H9 (cell line): Measurements from ENCODE around the gene CCDC178. TPM values are rescaled to one million over a fixed set of nuclear protein-coding genes. Genes with fewer than 3 reads are reported as not detected.

ENCODE experiments used
- DNase-seq: peaks from one replicate; pipeline ENCODE4 v3.0.0-alpha.2; 2017
- H2AFZ ChIP-seq: one replicate; pipeline ENCODE4 v1.6.1; 2013; ENCODE audit warnings: mild to moderate bottlenecking, low read length, control low read depth, moderate library complexity
- H2AK5ac ChIP-seq: 2 replicates; pipeline ENCODE4 v1.6.1; 2013; ENCODE audit warnings: low read length, control low read depth, mixed read lengths; ENCODE audit not compliant: insufficient read length
- H2BK120ac ChIP-seq: one replicate; pipeline ENCODE4 v1.6.1; 2013; ENCODE audit warnings: low read depth, mild to moderate bottlenecking, low read length, control low read depth, inconsistent platforms; ENCODE audit not compliant: poor library complexity, severe bottlenecking
- H2BK12ac ChIP-seq: 2 replicates; pipeline ENCODE4 v1.6.1; 2013; ENCODE audit warnings: low read length, control low read depth, mixed read lengths, low read depth; ENCODE audit not compliant: insufficient read length
- H2BK15ac ChIP-seq: 2 replicates; pipeline ENCODE4 v1.6.1; 2013; ENCODE audit warnings: low read depth, low read length, control low read depth
- H2BK20ac ChIP-seq: one replicate; pipeline ENCODE4 v1.6.1; 2013; ENCODE audit warnings: low read depth, mild to moderate bottlenecking, low read length, control low read depth, inconsistent platforms; ENCODE audit not compliant: poor library complexity, severe bottlenecking
- H2BK5ac ChIP-seq: 2 replicates; pipeline ENCODE4 v1.6.1; 2013; ENCODE audit warnings: low read length, control low read depth, mixed read lengths; ENCODE audit not compliant: insufficient read length
- H3K14ac ChIP-seq: 2 replicates; pipeline ENCODE4 v1.6.1; 2013; ENCODE audit warnings: low read length, control low read depth; ENCODE audit not compliant: insufficient read depth
- H3K18ac ChIP-seq: 2 replicates; pipeline ENCODE4 v1.6.1; 2013; ENCODE audit warnings: low read depth, mild to moderate bottlenecking, mixed read lengths, low read length, control low read depth; ENCODE audit not compliant: insufficient read length
- H3K23ac ChIP-seq: 2 replicates; pipeline ENCODE4 v1.6.1; 2013; ENCODE audit warnings: low read length, control low read depth, mixed read lengths, low read depth; ENCODE audit not compliant: insufficient read length
- H3K23me2 ChIP-seq: 2 replicates; pipeline ENCODE4 v1.6.1; 2013; ENCODE audit warnings: low read depth, mild to moderate bottlenecking, mixed read lengths, low read length, control low read depth; ENCODE audit not compliant: insufficient read length, poor library complexity, severe bottlenecking
- H3K27ac ChIP-seq: 2 replicates; pipeline ENCODE4 v1.5.1; 2013; ENCODE audit warnings: low read length, control low read depth, mixed read lengths, low read depth; ENCODE audit not compliant: insufficient read length
- H3K27me3 ChIP-seq: 2 replicates; pipeline ENCODE4 v1.6.1; 2013; ENCODE audit warnings: low read length, control low read depth, inconsistent platforms; ENCODE audit not compliant: insufficient read depth
- H3K4ac ChIP-seq: 2 replicates; pipeline ENCODE4 v1.6.1; 2013; ENCODE audit warnings: low read depth, mild to moderate bottlenecking, control low read depth, inconsistent platforms, low read length, moderate library complexity
- H3K4me1 ChIP-seq: 2 replicates; pipeline ENCODE4 v1.6.1; 2013; ENCODE audit warnings: low read length, control low read depth, inconsistent platforms; ENCODE audit not compliant: insufficient read depth
- H3K4me2 ChIP-seq: 2 replicates; pipeline ENCODE4 v1.6.1; 2013; ENCODE audit warnings: low read length, control low read depth, mixed read lengths; ENCODE audit not compliant: insufficient read length, insufficient read depth
- H3K56ac ChIP-seq: 2 replicates; pipeline ENCODE4 v1.6.1; 2013; ENCODE audit warnings: low read depth, mild to moderate bottlenecking, mixed read lengths, low read length, control low read depth; ENCODE audit not compliant: insufficient read length
- H3K79me1 ChIP-seq: 2 replicates; pipeline ENCODE4 v1.6.1; 2013; ENCODE audit warnings: low read depth, mild to moderate bottlenecking, moderate library complexity, low read length, control low read depth, inconsistent platforms; ENCODE audit not compliant: insufficient read depth, poor library complexity, severe bottlenecking
- H3K79me2 ChIP-seq: 2 replicates; pipeline ENCODE4 v1.6.1; 2013; ENCODE audit warnings: low read length, control low read depth, inconsistent platforms; ENCODE audit not compliant: insufficient read depth
- H3K9ac ChIP-seq: 2 replicates; pipeline ENCODE4 v1.6.1; 2013; ENCODE audit warnings: low read length, control low read depth, mixed read lengths; ENCODE audit not compliant: insufficient read length; ENCODE audit errors: extremely low read depth
- H3K9me3 ChIP-seq: one replicate; pipeline ENCODE4 v1.6.1; 2013; ENCODE audit warnings: low read depth, low read length, inconsistent platforms; ENCODE audit not compliant: control insufficient read depth
- H3T11ph ChIP-seq: one replicate; pipeline ENCODE4 v1.6.1; 2013; ENCODE audit warnings: mild to moderate bottlenecking, low read length, control low read depth, inconsistent platforms
- H4K20me1 ChIP-seq: one replicate; pipeline ENCODE4 v1.6.1; 2013; ENCODE audit not compliant: control insufficient read depth, insufficient read length, insufficient read depth
- H4K5ac ChIP-seq: 2 replicates; pipeline ENCODE4 v1.6.1; 2013; ENCODE audit warnings: low read depth, mild to moderate bottlenecking, mixed read lengths, low read length, control low read depth; ENCODE audit not compliant: insufficient read length
- H4K8ac ChIP-seq: replicated peaks from 2 replicates; pipeline ENCODE4 v1.6.1; 2013; ENCODE audit warnings: low read length, control low read depth, mixed read lengths, low read depth; ENCODE audit not compliant: insufficient read length
- H4K91ac ChIP-seq: 2 replicates; pipeline ENCODE4 v1.6.1; 2013; ENCODE audit warnings: low read depth, mild to moderate bottlenecking, moderate library complexity, mixed read lengths, low read length, control low read depth; ENCODE audit not compliant: insufficient read length
- H3K27ac Mint-ChIP-seq, 3 experiments: 2 replicates in 2 of 3; 3 replicates in 1 of 3; pipeline ENCODE4 v1.8.0; 2020 to 2021; ENCODE audit warnings: mixed read lengths in 3 of 3, mild to moderate bottlenecking in 1 of 3, moderate library complexity in 1 of 3
- H3K27me3 Mint-ChIP-seq: 2 replicates; pipeline ENCODE4 v1.8.0; 2021; ENCODE audit warnings: low read depth, mild to moderate bottlenecking, moderate library complexity, mixed read lengths
- H3K36me3 Mint-ChIP-seq, 3 experiments: 2 replicates in 2 of 3; 3 replicates in 1 of 3; pipeline ENCODE4 v1.8.0; 2020 to 2021; ENCODE audit warnings: low read depth in 3 of 3, mixed read lengths in 3 of 3; ENCODE audit not compliant: insufficient read depth in 1 of 3
- H3K4me1 Mint-ChIP-seq, 2 experiments: 2 replicates each; pipeline ENCODE4 v1.8.0; 2020; ENCODE audit warnings: mixed read lengths in 2 of 2
- H3K4me3 Mint-ChIP-seq, 2 experiments: 2 replicates in 1 of 2; 3 replicates in 1 of 2; pipeline ENCODE4 v1.8.0; 2020 to 2021; ENCODE audit warnings: mild to moderate bottlenecking in 2 of 2, mixed read lengths in 2 of 2, moderate library complexity in 1 of 2
- H3K9me3 Mint-ChIP-seq, 2 experiments: 2 replicates in 1 of 2; 3 replicates in 1 of 2; pipeline ENCODE4 v1.8.0; 2020; ENCODE audit warnings: mild to moderate bottlenecking in 2 of 2, mixed read lengths in 2 of 2, moderate library complexity in 1 of 2
- CTCF ChIP-seq: fragments of 200-600 bp; sonication (generic); conservative IDR thresholded peaks from 3 replicates; pipeline ENCODE4 v1.8.0; 2021; ENCODE audit warnings: antibody characterized with exemption, mild to moderate bottlenecking
- total RNA-seq: library from RNA; stranded (reverse); gene quantifications from 2 replicates; pipeline ENCODE4 v1.2.1, GENCODE V29; 2021

Gene CCDC178
- total RNA-seq, 1 experiment from 2014 or later, result not detected

- no peak for TF ChIP-seq CTCF
- no peak overlapping the region for H4K91ac ChIP-seq
- H2AK5ac ChIP-seq, result no peak overlapping the region
- H3K9ac ChIP-seq, result no peak overlapping the region
- Mint-ChIP-seq H3K9me3 (no peaks in the 10 kb centered on the region), H3K4me1 (peaks cover 6 to 7% of the 10 kb centered on the region in 2 experiments), H3K27ac (no peak overlapping the region), H3K4me3 (no peak overlapping the region), H3K27me3 (no peaks in the 10 kb centered on the region), H3K36me3 (no peaks in the 10 kb centered on the region)
- no peaks in the 10 kb centered on the region for H3K23me2 ChIP-seq
- no peak overlapping the region for H4K5ac ChIP-seq
- no peak overlapping the region for H2BK120ac ChIP-seq
- H3T11ph ChIP-seq, result no peak overlapping the region
- no peak overlapping the region for H2AFZ ChIP-seq
- no peaks in the 10 kb centered on the region for H3K27me3 ChIP-seq
- H2BK12ac ChIP-seq, result no peak overlapping the region
- H3K4ac ChIP-seq, result no peak overlapping the region
- H2BK20ac ChIP-seq, result no peak overlapping the region
- no peak overlapping the region for H2BK5ac ChIP-seq
- no peak overlapping the region for H3K18ac ChIP-seq
- no peaks in the 10 kb centered on the region for H3K79me2 ChIP-seq
- H3K56ac ChIP-seq, result no peak overlapping the region
- no peak overlapping the region for H3K27ac ChIP-seq
- no peaks in the 10 kb centered on the region for H4K20me1 ChIP-seq
- no peak overlapping the region for H3K14ac ChIP-seq
- DNase-seq, result no peak
- H3K23ac ChIP-seq, result no peak overlapping the region
- H3K79me1 ChIP-seq, result no peaks in the 10 kb centered on the region
- no peaks in the 10 kb centered on the region; the same call in 1 of the 2 replicates for H3K4me1 ChIP-seq
- no peak overlapping the region for H4K8ac ChIP-seq
- H3K9me3 ChIP-seq, result no peaks in the 10 kb centered on the region
- H3K4me2 ChIP-seq, result no peak overlapping the region
- no peak overlapping the region for H2BK15ac ChIP-seq
These were observed 164.7 kb downstream of the CCDC178 start for GRCh38 chr18:33275843-33276242.
